H9 (cell line): ENCODE measurements around the gene TBXAS1. TPM values are rescaled to one million over a fixed set of nuclear protein-coding genes. Genes with fewer than 3 reads are reported as not detected.

Experiments
- DNase-seq: peaks from one replicate; pipeline ENCODE4 v3.0.0-alpha.2; 2017
- H2AFZ ChIP-seq: one replicate; pipeline ENCODE4 v1.6.1; 2013; ENCODE audit warnings: mild to moderate bottlenecking, low read length, control low read depth, moderate library complexity
- H2AK5ac ChIP-seq: 2 replicates; pipeline ENCODE4 v1.6.1; 2013; ENCODE audit warnings: low read length, control low read depth, mixed read lengths; ENCODE audit not compliant: insufficient read length
- H2BK120ac ChIP-seq: one replicate; pipeline ENCODE4 v1.6.1; 2013; ENCODE audit warnings: low read depth, mild to moderate bottlenecking, low read length, control low read depth, inconsistent platforms; ENCODE audit not compliant: poor library complexity, severe bottlenecking
- H2BK12ac ChIP-seq: 2 replicates; pipeline ENCODE4 v1.6.1; 2013; ENCODE audit warnings: low read length, control low read depth, mixed read lengths, low read depth; ENCODE audit not compliant: insufficient read length
- H2BK15ac ChIP-seq: 2 replicates; pipeline ENCODE4 v1.6.1; 2013; ENCODE audit warnings: low read depth, low read length, control low read depth
- H2BK20ac ChIP-seq: one replicate; pipeline ENCODE4 v1.6.1; 2013; ENCODE audit warnings: low read depth, mild to moderate bottlenecking, low read length, control low read depth, inconsistent platforms; ENCODE audit not compliant: poor library complexity, severe bottlenecking
- H2BK5ac ChIP-seq: 2 replicates; pipeline ENCODE4 v1.6.1; 2013; ENCODE audit warnings: low read length, control low read depth, mixed read lengths; ENCODE audit not compliant: insufficient read length
- H3K14ac ChIP-seq: 2 replicates; pipeline ENCODE4 v1.6.1; 2013; ENCODE audit warnings: low read length, control low read depth; ENCODE audit not compliant: insufficient read depth
- H3K18ac ChIP-seq: 2 replicates; pipeline ENCODE4 v1.6.1; 2013; ENCODE audit warnings: low read depth, mild to moderate bottlenecking, mixed read lengths, low read length, control low read depth; ENCODE audit not compliant: insufficient read length
- H3K23ac ChIP-seq: 2 replicates; pipeline ENCODE4 v1.6.1; 2013; ENCODE audit warnings: low read length, control low read depth, mixed read lengths, low read depth; ENCODE audit not compliant: insufficient read length
- H3K23me2 ChIP-seq: 2 replicates; pipeline ENCODE4 v1.6.1; 2013; ENCODE audit warnings: low read depth, mild to moderate bottlenecking, mixed read lengths, low read length, control low read depth; ENCODE audit not compliant: insufficient read length, poor library complexity, severe bottlenecking
- H3K27ac ChIP-seq: 2 replicates; pipeline ENCODE4 v1.5.1; 2013; ENCODE audit warnings: low read length, control low read depth, mixed read lengths, low read depth; ENCODE audit not compliant: insufficient read length
- H3K27me3 ChIP-seq: 2 replicates; pipeline ENCODE4 v1.6.1; 2013; ENCODE audit warnings: low read length, control low read depth, inconsistent platforms; ENCODE audit not compliant: insufficient read depth
- H3K4ac ChIP-seq: 2 replicates; pipeline ENCODE4 v1.6.1; 2013; ENCODE audit warnings: low read depth, mild to moderate bottlenecking, control low read depth, inconsistent platforms, low read length, moderate library complexity
- H3K4me1 ChIP-seq: 2 replicates; pipeline ENCODE4 v1.6.1; 2013; ENCODE audit warnings: low read length, control low read depth, inconsistent platforms; ENCODE audit not compliant: insufficient read depth
- H3K4me2 ChIP-seq: 2 replicates; pipeline ENCODE4 v1.6.1; 2013; ENCODE audit warnings: low read length, control low read depth, mixed read lengths; ENCODE audit not compliant: insufficient read length, insufficient read depth
- H3K56ac ChIP-seq: 2 replicates; pipeline ENCODE4 v1.6.1; 2013; ENCODE audit warnings: low read depth, mild to moderate bottlenecking, mixed read lengths, low read length, control low read depth; ENCODE audit not compliant: insufficient read length
- H3K79me1 ChIP-seq: 2 replicates; pipeline ENCODE4 v1.6.1; 2013; ENCODE audit warnings: low read depth, mild to moderate bottlenecking, moderate library complexity, low read length, control low read depth, inconsistent platforms; ENCODE audit not compliant: insufficient read depth, poor library complexity, severe bottlenecking
- H3K79me2 ChIP-seq: 2 replicates; pipeline ENCODE4 v1.6.1; 2013; ENCODE audit warnings: low read length, control low read depth, inconsistent platforms; ENCODE audit not compliant: insufficient read depth
- H3K9ac ChIP-seq: 2 replicates; pipeline ENCODE4 v1.6.1; 2013; ENCODE audit warnings: low read length, control low read depth, mixed read lengths; ENCODE audit not compliant: insufficient read length; ENCODE audit errors: extremely low read depth
- H3K9me3 ChIP-seq: one replicate; pipeline ENCODE4 v1.6.1; 2013; ENCODE audit warnings: low read depth, low read length, inconsistent platforms; ENCODE audit not compliant: control insufficient read depth
- H3T11ph ChIP-seq: one replicate; pipeline ENCODE4 v1.6.1; 2013; ENCODE audit warnings: mild to moderate bottlenecking, low read length, control low read depth, inconsistent platforms
- H4K20me1 ChIP-seq: one replicate; pipeline ENCODE4 v1.6.1; 2013; ENCODE audit not compliant: control insufficient read depth, insufficient read length, insufficient read depth
- H4K5ac ChIP-seq: 2 replicates; pipeline ENCODE4 v1.6.1; 2013; ENCODE audit warnings: low read depth, mild to moderate bottlenecking, mixed read lengths, low read length, control low read depth; ENCODE audit not compliant: insufficient read length
- H4K8ac ChIP-seq: replicated peaks from 2 replicates; pipeline ENCODE4 v1.6.1; 2013; ENCODE audit warnings: low read length, control low read depth, mixed read lengths, low read depth; ENCODE audit not compliant: insufficient read length
- H4K91ac ChIP-seq: 2 replicates; pipeline ENCODE4 v1.6.1; 2013; ENCODE audit warnings: low read depth, mild to moderate bottlenecking, moderate library complexity, mixed read lengths, low read length, control low read depth; ENCODE audit not compliant: insufficient read length
- H3K27ac Mint-ChIP-seq, 3 experiments: 2 replicates in 2 of 3; 3 replicates in 1 of 3; pipeline ENCODE4 v1.8.0; 2020 to 2021; ENCODE audit warnings: mixed read lengths in 3 of 3, mild to moderate bottlenecking in 1 of 3, moderate library complexity in 1 of 3
- H3K27me3 Mint-ChIP-seq: 2 replicates; pipeline ENCODE4 v1.8.0; 2021; ENCODE audit warnings: low read depth, mild to moderate bottlenecking, moderate library complexity, mixed read lengths
- H3K36me3 Mint-ChIP-seq, 3 experiments: 2 replicates in 2 of 3; 3 replicates in 1 of 3; pipeline ENCODE4 v1.8.0; 2020 to 2021; ENCODE audit warnings: low read depth in 3 of 3, mixed read lengths in 3 of 3; ENCODE audit not compliant: insufficient read depth in 1 of 3
- H3K4me1 Mint-ChIP-seq, 2 experiments: 2 replicates each; pipeline ENCODE4 v1.8.0; 2020; ENCODE audit warnings: mixed read lengths in 2 of 2
- H3K4me3 Mint-ChIP-seq, 2 experiments: 2 replicates in 1 of 2; 3 replicates in 1 of 2; pipeline ENCODE4 v1.8.0; 2020 to 2021; ENCODE audit warnings: mild to moderate bottlenecking in 2 of 2, mixed read lengths in 2 of 2, moderate library complexity in 1 of 2
- H3K9me3 Mint-ChIP-seq, 2 experiments: 2 replicates in 1 of 2; 3 replicates in 1 of 2; pipeline ENCODE4 v1.8.0; 2020; ENCODE audit warnings: mild to moderate bottlenecking in 2 of 2, mixed read lengths in 2 of 2, moderate library complexity in 1 of 2
- WGBS: extraction: QIAGEN DNeasy Blood & Tissue Kit; methylation state at CpG from one replicate; pipeline ENCODE4 v1.1.7; 2013; ENCODE audit warnings: missing lambda C conversion rate, low lambda C conversion rate, mixed read lengths; ENCODE audit not compliant: insufficient read length; ENCODE audit errors: extremely low coverage; 5-methylcytosine and 5-hydroxymethylcytosine counted together
- total RNA-seq: library from RNA; stranded (reverse); gene quantifications from 2 replicates; pipeline ENCODE4 v1.2.1, GENCODE V29; 2021
- TF ChIP-seq, protein P1 (sequence below): fragments of 200-600 bp; sonication (generic); conservative IDR thresholded peaks from 3 replicates; pipeline ENCODE4 v1.8.0; 2021; ENCODE audit warnings: antibody characterized with exemption, mild to moderate bottlenecking

TBXAS1 gene
- total RNA-seq, 1 experiment from 2014 or later = 0.39 TPM

- H3K23me2 ChIP-seq = no peaks in the 10 kb centered on the region
- no peak overlapping the region for H3K4me2 ChIP-seq
- H2BK5ac ChIP-seq = no peak overlapping the region
- H3K27ac ChIP-seq = no peak overlapping the region
- H3K79me2 ChIP-seq = no peaks in the 10 kb centered on the region
- Mint-ChIP-seq H3K36me3 (peaks cover 0 to 2% (median 0%) of the 10 kb centered on the region in 3 experiments; a peak in 2 of 7 replicates), H3K4me1 (peaks cover 3 to 6% of the 10 kb centered on the region in 2 experiments; a peak in 2 of 4 replicates), H3K4me3 (no peak overlapping the region), H3K9me3 (no peaks in the 10 kb centered on the region; a peak in 1 of 5 replicates), H3K27me3 (peaks cover 5% of the 10 kb centered on the region), H3K27ac (no peak overlapping the region)
- no peak overlapping the region for H3K23ac ChIP-seq
- no peak overlapping the region for H2BK20ac ChIP-seq
- no peaks in the 10 kb centered on the region for H3K27me3 ChIP-seq
- no peak overlapping the region for H3K4ac ChIP-seq
- TF ChIP-seq, protein P1, sequence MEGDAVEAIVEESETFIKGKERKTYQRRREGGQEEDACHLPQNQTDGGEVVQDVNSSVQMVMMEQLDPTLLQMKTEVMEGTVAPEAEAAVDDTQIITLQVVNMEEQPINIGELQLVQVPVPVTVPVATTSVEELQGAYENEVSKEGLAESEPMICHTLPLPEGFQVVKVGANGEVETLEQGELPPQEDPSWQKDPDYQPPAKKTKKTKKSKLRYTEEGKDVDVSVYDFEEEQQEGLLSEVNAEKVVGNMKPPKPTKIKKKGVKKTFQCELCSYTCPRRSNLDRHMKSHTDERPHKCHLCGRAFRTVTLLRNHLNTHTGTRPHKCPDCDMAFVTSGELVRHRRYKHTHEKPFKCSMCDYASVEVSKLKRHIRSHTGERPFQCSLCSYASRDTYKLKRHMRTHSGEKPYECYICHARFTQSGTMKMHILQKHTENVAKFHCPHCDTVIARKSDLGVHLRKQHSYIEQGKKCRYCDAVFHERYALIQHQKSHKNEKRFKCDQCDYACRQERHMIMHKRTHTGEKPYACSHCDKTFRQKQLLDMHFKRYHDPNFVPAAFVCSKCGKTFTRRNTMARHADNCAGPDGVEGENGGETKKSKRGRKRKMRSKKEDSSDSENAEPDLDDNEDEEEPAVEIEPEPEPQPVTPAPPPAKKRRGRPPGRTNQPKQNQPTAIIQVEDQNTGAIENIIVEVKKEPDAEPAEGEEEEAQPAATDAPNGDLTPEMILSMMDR = no peak
- H3K4me1 ChIP-seq = no peaks in the 10 kb centered on the region
- no peak overlapping the region for H2AK5ac ChIP-seq
- no peak overlapping the region for H4K91ac ChIP-seq
- no peaks in the 10 kb centered on the region for H3K9me3 ChIP-seq
- no peak overlapping the region for H2BK120ac ChIP-seq
- H2AFZ ChIP-seq = no peak overlapping the region
- no peak for DNase-seq
- H4K5ac ChIP-seq = no peak overlapping the region
- no peak overlapping the region for H3T11ph ChIP-seq
- no peak overlapping the region for H3K14ac ChIP-seq
- H3K79me1 ChIP-seq = no peaks in the 10 kb centered on the region
- no peak overlapping the region for H2BK12ac ChIP-seq
- H4K8ac ChIP-seq = no peak overlapping the region
- H3K18ac ChIP-seq = no peak overlapping the region
- H2BK15ac ChIP-seq = no peak overlapping the region
- no CpG with 5 or more reads among the region's 2 CpGs for WGBS
- H3K9ac ChIP-seq = no peak overlapping the region
- H3K56ac ChIP-seq = no peak overlapping the region
- no peaks in the 10 kb centered on the region for H4K20me1 ChIP-seq
These were observed 226.8 kb downstream of the TBXAS1 start for GRCh38 chr7:140055833-140056232.
